H9 (cell line): ENCODE data around the gene NKG7. TPM values are rescaled to one million over a fixed set of nuclear protein-coding genes. Genes with fewer than 3 reads are reported as not detected.

ENCODE experiments used
- DNase-seq: peaks from one replicate; pipeline ENCODE4 v3.0.0-alpha.2; 2017
- H2AFZ ChIP-seq: one replicate; pipeline ENCODE4 v1.6.1; 2013; ENCODE audit warnings: mild to moderate bottlenecking, low read length, control low read depth, moderate library complexity
- H2AK5ac ChIP-seq: 2 replicates; pipeline ENCODE4 v1.6.1; 2013; ENCODE audit warnings: low read length, control low read depth, mixed read lengths; ENCODE audit not compliant: insufficient read length
- H2BK120ac ChIP-seq: one replicate; pipeline ENCODE4 v1.6.1; 2013; ENCODE audit warnings: low read depth, mild to moderate bottlenecking, low read length, control low read depth, inconsistent platforms; ENCODE audit not compliant: poor library complexity, severe bottlenecking
- H2BK12ac ChIP-seq: 2 replicates; pipeline ENCODE4 v1.6.1; 2013; ENCODE audit warnings: low read length, control low read depth, mixed read lengths, low read depth; ENCODE audit not compliant: insufficient read length
- H2BK15ac ChIP-seq: 2 replicates; pipeline ENCODE4 v1.6.1; 2013; ENCODE audit warnings: low read depth, low read length, control low read depth
- H2BK20ac ChIP-seq: one replicate; pipeline ENCODE4 v1.6.1; 2013; ENCODE audit warnings: low read depth, mild to moderate bottlenecking, low read length, control low read depth, inconsistent platforms; ENCODE audit not compliant: poor library complexity, severe bottlenecking
- H2BK5ac ChIP-seq: 2 replicates; pipeline ENCODE4 v1.6.1; 2013; ENCODE audit warnings: low read length, control low read depth, mixed read lengths; ENCODE audit not compliant: insufficient read length
- H3K14ac ChIP-seq: 2 replicates; pipeline ENCODE4 v1.6.1; 2013; ENCODE audit warnings: low read length, control low read depth; ENCODE audit not compliant: insufficient read depth
- H3K18ac ChIP-seq: 2 replicates; pipeline ENCODE4 v1.6.1; 2013; ENCODE audit warnings: low read depth, mild to moderate bottlenecking, mixed read lengths, low read length, control low read depth; ENCODE audit not compliant: insufficient read length
- H3K23ac ChIP-seq: 2 replicates; pipeline ENCODE4 v1.6.1; 2013; ENCODE audit warnings: low read length, control low read depth, mixed read lengths, low read depth; ENCODE audit not compliant: insufficient read length
- H3K23me2 ChIP-seq: 2 replicates; pipeline ENCODE4 v1.6.1; 2013; ENCODE audit warnings: low read depth, mild to moderate bottlenecking, mixed read lengths, low read length, control low read depth; ENCODE audit not compliant: insufficient read length, poor library complexity, severe bottlenecking
- H3K27ac ChIP-seq: 2 replicates; pipeline ENCODE4 v1.5.1; 2013; ENCODE audit warnings: low read length, control low read depth, mixed read lengths, low read depth; ENCODE audit not compliant: insufficient read length
- H3K27me3 ChIP-seq: 2 replicates; pipeline ENCODE4 v1.6.1; 2013; ENCODE audit warnings: low read length, control low read depth, inconsistent platforms; ENCODE audit not compliant: insufficient read depth
- H3K4ac ChIP-seq: 2 replicates; pipeline ENCODE4 v1.6.1; 2013; ENCODE audit warnings: low read depth, mild to moderate bottlenecking, control low read depth, inconsistent platforms, low read length, moderate library complexity
- H3K4me1 ChIP-seq: 2 replicates; pipeline ENCODE4 v1.6.1; 2013; ENCODE audit warnings: low read length, control low read depth, inconsistent platforms; ENCODE audit not compliant: insufficient read depth
- H3K4me2 ChIP-seq: 2 replicates; pipeline ENCODE4 v1.6.1; 2013; ENCODE audit warnings: low read length, control low read depth, mixed read lengths; ENCODE audit not compliant: insufficient read length, insufficient read depth
- H3K56ac ChIP-seq: 2 replicates; pipeline ENCODE4 v1.6.1; 2013; ENCODE audit warnings: low read depth, mild to moderate bottlenecking, mixed read lengths, low read length, control low read depth; ENCODE audit not compliant: insufficient read length
- H3K79me1 ChIP-seq: 2 replicates; pipeline ENCODE4 v1.6.1; 2013; ENCODE audit warnings: low read depth, mild to moderate bottlenecking, moderate library complexity, low read length, control low read depth, inconsistent platforms; ENCODE audit not compliant: insufficient read depth, poor library complexity, severe bottlenecking
- H3K79me2 ChIP-seq: 2 replicates; pipeline ENCODE4 v1.6.1; 2013; ENCODE audit warnings: low read length, control low read depth, inconsistent platforms; ENCODE audit not compliant: insufficient read depth
- H3K9ac ChIP-seq: 2 replicates; pipeline ENCODE4 v1.6.1; 2013; ENCODE audit warnings: low read length, control low read depth, mixed read lengths; ENCODE audit not compliant: insufficient read length; ENCODE audit errors: extremely low read depth
- H3K9me3 ChIP-seq: one replicate; pipeline ENCODE4 v1.6.1; 2013; ENCODE audit warnings: low read depth, low read length, inconsistent platforms; ENCODE audit not compliant: control insufficient read depth
- H3T11ph ChIP-seq: one replicate; pipeline ENCODE4 v1.6.1; 2013; ENCODE audit warnings: mild to moderate bottlenecking, low read length, control low read depth, inconsistent platforms
- H4K20me1 ChIP-seq: one replicate; pipeline ENCODE4 v1.6.1; 2013; ENCODE audit not compliant: control insufficient read depth, insufficient read length, insufficient read depth
- H4K5ac ChIP-seq: 2 replicates; pipeline ENCODE4 v1.6.1; 2013; ENCODE audit warnings: low read depth, mild to moderate bottlenecking, mixed read lengths, low read length, control low read depth; ENCODE audit not compliant: insufficient read length
- H4K8ac ChIP-seq: replicated peaks from 2 replicates; pipeline ENCODE4 v1.6.1; 2013; ENCODE audit warnings: low read length, control low read depth, mixed read lengths, low read depth; ENCODE audit not compliant: insufficient read length
- H4K91ac ChIP-seq: 2 replicates; pipeline ENCODE4 v1.6.1; 2013; ENCODE audit warnings: low read depth, mild to moderate bottlenecking, moderate library complexity, mixed read lengths, low read length, control low read depth; ENCODE audit not compliant: insufficient read length
- H3K27ac Mint-ChIP-seq, 3 experiments: 2 replicates in 2 of 3; 3 replicates in 1 of 3; pipeline ENCODE4 v1.8.0; 2020 to 2021; ENCODE audit warnings: mixed read lengths in 3 of 3, mild to moderate bottlenecking in 1 of 3, moderate library complexity in 1 of 3
- H3K27me3 Mint-ChIP-seq: 2 replicates; pipeline ENCODE4 v1.8.0; 2021; ENCODE audit warnings: low read depth, mild to moderate bottlenecking, moderate library complexity, mixed read lengths
- H3K36me3 Mint-ChIP-seq, 3 experiments: 2 replicates in 2 of 3; 3 replicates in 1 of 3; pipeline ENCODE4 v1.8.0; 2020 to 2021; ENCODE audit warnings: low read depth in 3 of 3, mixed read lengths in 3 of 3; ENCODE audit not compliant: insufficient read depth in 1 of 3
- H3K4me1 Mint-ChIP-seq, 2 experiments: 2 replicates each; pipeline ENCODE4 v1.8.0; 2020; ENCODE audit warnings: mixed read lengths in 2 of 2
- H3K4me3 Mint-ChIP-seq, 2 experiments: 2 replicates in 1 of 2; 3 replicates in 1 of 2; pipeline ENCODE4 v1.8.0; 2020 to 2021; ENCODE audit warnings: mild to moderate bottlenecking in 2 of 2, mixed read lengths in 2 of 2, moderate library complexity in 1 of 2
- H3K9me3 Mint-ChIP-seq, 2 experiments: 2 replicates in 1 of 2; 3 replicates in 1 of 2; pipeline ENCODE4 v1.8.0; 2020; ENCODE audit warnings: mild to moderate bottlenecking in 2 of 2, mixed read lengths in 2 of 2, moderate library complexity in 1 of 2
- CTCF ChIP-seq: fragments of 200-600 bp; sonication (generic); conservative IDR thresholded peaks from 3 replicates; pipeline ENCODE4 v1.8.0; 2021; ENCODE audit warnings: antibody characterized with exemption, mild to moderate bottlenecking
- WGBS: extraction: QIAGEN DNeasy Blood & Tissue Kit; methylation state at CpG from one replicate; pipeline ENCODE4 v1.1.7; 2013; ENCODE audit warnings: missing lambda C conversion rate, low lambda C conversion rate, mixed read lengths; ENCODE audit not compliant: insufficient read length; ENCODE audit errors: extremely low coverage; 5-methylcytosine and 5-hydroxymethylcytosine counted together
- total RNA-seq: library from RNA; stranded (reverse); gene quantifications from 2 replicates; pipeline ENCODE4 v1.2.1, GENCODE V29; 2021

NKG7 gene
- total RNA-seq, 1 experiment from 2014 or later, result not detected

- Mint-ChIP-seq H3K4me3 (no peak overlapping the region), H3K4me1 (peaks cover 7 to 8% of the 10 kb centered on the region in 2 experiments), H3K27ac (no peak overlapping the region), H3K9me3 (no peaks in the 10 kb centered on the region), H3K36me3 (peaks cover 2 to 28% (median 16%) of the 10 kb centered on the region in 3 experiments; a peak in 6 of 7 replicates), H3K27me3 (peaks cover 2% of the 10 kb centered on the region)
- H2BK5ac ChIP-seq, result no peak overlapping the region
- no peak overlapping the region for H2BK120ac ChIP-seq
- H3K14ac ChIP-seq, result no peak overlapping the region
- no peaks in the 10 kb centered on the region for H4K20me1 ChIP-seq
- H3K79me2 ChIP-seq, result no peaks in the 10 kb centered on the region
- no peak overlapping the region for H3K56ac ChIP-seq
- H3K4me2 ChIP-seq, result no peak overlapping the region
- no peak overlapping the region for H4K5ac ChIP-seq
- no peak overlapping the region for H2AK5ac ChIP-seq
- no peaks in the 10 kb centered on the region for H3K9me3 ChIP-seq
- no peak overlapping the region for H3K23ac ChIP-seq
- peaks cover 6% of the 10 kb centered on the region for H3K4me1 ChIP-seq
- H3K79me1 ChIP-seq, result no peaks in the 10 kb centered on the region
- no peak overlapping the region for H3K18ac ChIP-seq
- H3K9ac ChIP-seq, result no peak overlapping the region
- no peak for TF ChIP-seq CTCF
- H3K27me3 ChIP-seq, result no peaks in the 10 kb centered on the region
- no peak overlapping the region for H3K4ac ChIP-seq
- no peak overlapping the region for H2BK12ac ChIP-seq
- no peak overlapping the region for H4K91ac ChIP-seq
- no peak overlapping the region for H2BK15ac ChIP-seq
- H2BK20ac ChIP-seq, result no peak overlapping the region
- no peaks in the 10 kb centered on the region for H3K23me2 ChIP-seq
- H3T11ph ChIP-seq, result no peak overlapping the region
- no peak overlapping the region for H3K27ac ChIP-seq
- no peak for DNase-seq
- no peak overlapping the region for H2AFZ ChIP-seq
- WGBS, result no CpG with 5 or more reads among the region's 10 CpGs
- no peak overlapping the region for H4K8ac ChIP-seq
Observed at GRCh38 chr19:51347209-51347928, 25.1 kb downstream of the NKG7 start.
